K562 (cell line): ENCODE data around the gene DNAAF8. TPM values are rescaled to one million over a fixed set of nuclear protein-coding genes. Genes with fewer than 3 reads are reported as not detected.

Source experiments
- ATAC-seq: fragments of 200-7000 bp; cut with Tn5 transposase; 3 replicates; pipeline ENCODE4 v1.9.1; 2020; ENCODE audit warnings: moderate library complexity
- BruUV-seq: library from RNA; stranded (reverse); fragments of 400-500 nt; replicated peaks from 2 replicates; lab custom pipeline; 2021; lab: Mats Ljungman, UMichigan
- CTCF ChIA-PET: fragments of 300-600 bp; formaldehyde crosslinking; extraction: SDS; loops from one replicate; lab custom pipeline; 2021; ENCODE audit warnings: low intra/inter-chr PET ratio; lab: Yijun Ruan, JAX
- POLR2A ChIA-PET: fragments of 300-600, 350-650 bp; sonication (Branson Sonifier 250); formaldehyde crosslinking; extraction: SDS; loops from one replicate; lab custom pipeline; 2021; ENCODE audit warnings: antibody characterized with exemption, inconsistent platforms; lab: Yijun Ruan, JAX
- DNase-seq, 4 experiments: peaks; one replicate each; pipeline versions ENCODE4 v3.0.0 to v3.0.0-alpha.2; 2011 to 2018; ENCODE audit warnings: low spot score in 3 of 4, mixed read lengths in 3 of 4; ENCODE audit errors: extremely low read depth in 1 of 4
- FAIRE-seq: peaks from 2 replicates; lab custom pipeline; 2011; peaks lifted over from hg19 to GRCh38; lab: Jason Lieb, UNC
- H2AFZ ChIP-seq: 2 replicates; pipeline ENCODE4 v1.6.0; 2011; ENCODE audit warnings: low read depth, low read length, control low read depth, inconsistent platforms
- H3K27ac ChIP-seq: fragments of 200-600 bp; 3 replicates; pipeline ENCODE4 v1.8.0; 2011; ENCODE audit warnings: low read depth, mild to moderate bottlenecking, control low read depth, inconsistent platforms, low read length, moderate library complexity, mixed read lengths; ENCODE audit errors: extremely low read depth
- H3K27me3 ChIP-seq, 2 experiments: fragments of 300-600 bp in 1 of 2; 2 replicates in 1 of 2; 3 replicates in 1 of 2; pipeline versions ENCODE4 v1.6.0 to v1.8.0; 2011; ENCODE audit warnings: inconsistent platforms in 2 of 2, low read length in 2 of 2, mild to moderate bottlenecking in 1 of 2, mixed read lengths in 1 of 2, moderate library complexity in 1 of 2; ENCODE audit not compliant: control insufficient read depth in 2 of 2, insufficient read depth in 2 of 2
- H3K36me3 ChIP-seq: fragments of 300-600 bp; 3 replicates; pipeline ENCODE4 v1.8.0; 2011; ENCODE audit warnings: mild to moderate bottlenecking, low read length, inconsistent platforms; ENCODE audit not compliant: control insufficient read depth, insufficient read depth
- H3K4me1 ChIP-seq, 2 experiments: fragments of 200-600 bp in 1 of 2; replicated peaks in 1 of 2; 2 replicates in 1 of 2; 3 replicates in 1 of 2; pipeline versions ENCODE4 v1.5.1 to v1.8.0; 2011; ENCODE audit warnings: inconsistent platforms in 2 of 2, low read length in 2 of 2, mild to moderate bottlenecking in 1 of 2, mixed read lengths in 1 of 2, moderate library complexity in 1 of 2; ENCODE audit not compliant: control insufficient read depth in 2 of 2, insufficient read depth in 2 of 2
- H3K4me2 ChIP-seq: 2 replicates; pipeline ENCODE4 v1.6.1; 2011; ENCODE audit warnings: low read length, control low read depth, inconsistent platforms, mixed read lengths; ENCODE audit not compliant: insufficient read depth
- H3K4me3 ChIP-seq: fragments of 200-600 bp; sonication (generic), shearing (Covaris generic); 2 replicates; pipeline ENCODE4 v1.5.1; 2016; ENCODE audit warnings: control low read depth, inconsistent platforms
- H3K79me2 ChIP-seq: fragments of 200-600 bp; 3 replicates; pipeline ENCODE4 v1.8.0; 2011; ENCODE audit warnings: low read length, inconsistent platforms; ENCODE audit not compliant: control insufficient read depth, insufficient read depth
- H3K9ac ChIP-seq, 2 experiments: 2 replicates each; pipeline versions ENCODE4 v1.6.0 to v1.6.1; 2011; ENCODE audit warnings: low read depth in 2 of 2, low read length in 2 of 2, control low read depth in 1 of 2, inconsistent platforms in 1 of 2, mild to moderate bottlenecking in 1 of 2, mixed read lengths in 1 of 2; ENCODE audit not compliant: insufficient read depth in 1 of 2
- H3K9me1 ChIP-seq: one replicate; pipeline ENCODE4 v1.6.0; 2011; ENCODE audit warnings: inconsistent platforms, mild to moderate bottlenecking, low read length, moderate library complexity; ENCODE audit not compliant: control insufficient read depth, insufficient read depth
- H3K9me3 ChIP-seq: replicated peaks from 2 replicates; pipeline ENCODE4 v1.5.1; 2011; ENCODE audit warnings: low read depth, low read length, inconsistent platforms; ENCODE audit not compliant: control insufficient read depth, insufficient read depth
- H4K20me1 ChIP-seq: replicated peaks from 2 replicates; pipeline ENCODE4 v1.6.1; 2011; ENCODE audit warnings: low read length, inconsistent platforms, mixed read lengths; ENCODE audit not compliant: control insufficient read depth, insufficient read depth
- BHLHE40 ChIP-seq: IDR thresholded peaks from 2 replicates; pipeline ENCODE4 v1.6.1; 2011; ENCODE audit warnings: low read length, improper control_type of control experiment
- POLR2G ChIP-seq: fragments of 200-400 bp; formaldehyde crosslinking; IDR thresholded peaks from 2 replicates; pipeline ENCODE4 v1.6.1; 2017; ENCODE audit warnings: low read depth, mild to moderate bottlenecking, antibody characterized with exemption, low read length, moderate library complexity
- WGBS: fragments of 100-300 bp; shearing (Covaris generic); methylation state at CpG from one replicate; pipeline ENCODE4 v1.1.6; 2016; ENCODE audit warnings: low coverage, mixed read lengths; ENCODE audit not compliant: insufficient coverage; ENCODE audit errors: missing lambda C conversion rate; 5-methylcytosine and 5-hydroxymethylcytosine counted together
- in situ Hi-C: fragments of 300-500 bp; cut with MboI; formaldehyde crosslinking; loops from 4 replicates; pipeline ENCODE4 v1.15.0; 2018; ENCODE audit warnings: inconsistent platforms, mixed read lengths
- intact Hi-C: fragments of 100-400 bp; cut with micrococcal nuclease; formaldehyde crosslinking; loops from 2 replicates; pipeline ENCODE4 v1.14.2; 2022
- polyA plus RNA-seq, 8 experiments: library from polyadenylated mRNA; depleted of rRNA in 4 of 8; stranded (reverse) in 5 of 8; unstranded in 3 of 8; fragments of >200 nt; fragmentation: Nextera tagmentation in 2 of 8; fragmentation: Illumina TruSeq in 1 of 8; extraction: Ambion mirVana in 2 of 8; extraction: Trizol in 1 of 8; gene quantifications; 2 replicates each; pipeline versions ENCODE4 v1.2.1 to v1.2.3, GENCODE V29; 2011 to 2014; ENCODE audit warnings: inconsistent platforms in 1 of 8, missing spikeins in 1 of 8
- total RNA-seq, 7 experiments: library from RNA; depleted of rRNA in 6 of 7; stranded (reverse); fragments of >200 nt in 6 of 7; fragmentation: Illumina TruSeq in 2 of 7; extraction: Trizol in 2 of 7; gene quantifications; 2 replicates each; pipeline versions ENCODE4 v1.2.1 to v1.2.3, GENCODE V29; 2011 to 2021; ENCODE audit warnings: low replicate concordance in 1 of 7
- TF ChIP-seq, protein P1 (sequence below), 2 experiments: IDR thresholded peaks; 2 replicates each; pipeline ENCODE4 v1.6.1; 2012; ENCODE audit warnings: improper control_type of control experiment in 2 of 2, low read depth in 2 of 2, low read length in 2 of 2, borderline replicate concordance in 1 of 2

Gene DNAAF8
- total and polyA plus RNA-seq, 9 of the 15 experiments (the other 6 are each of a cell fraction or from before 2014, with no cell fraction given): 0.04 to 0.12 (median 0.10) TPM; not detected in 6

DNA sequence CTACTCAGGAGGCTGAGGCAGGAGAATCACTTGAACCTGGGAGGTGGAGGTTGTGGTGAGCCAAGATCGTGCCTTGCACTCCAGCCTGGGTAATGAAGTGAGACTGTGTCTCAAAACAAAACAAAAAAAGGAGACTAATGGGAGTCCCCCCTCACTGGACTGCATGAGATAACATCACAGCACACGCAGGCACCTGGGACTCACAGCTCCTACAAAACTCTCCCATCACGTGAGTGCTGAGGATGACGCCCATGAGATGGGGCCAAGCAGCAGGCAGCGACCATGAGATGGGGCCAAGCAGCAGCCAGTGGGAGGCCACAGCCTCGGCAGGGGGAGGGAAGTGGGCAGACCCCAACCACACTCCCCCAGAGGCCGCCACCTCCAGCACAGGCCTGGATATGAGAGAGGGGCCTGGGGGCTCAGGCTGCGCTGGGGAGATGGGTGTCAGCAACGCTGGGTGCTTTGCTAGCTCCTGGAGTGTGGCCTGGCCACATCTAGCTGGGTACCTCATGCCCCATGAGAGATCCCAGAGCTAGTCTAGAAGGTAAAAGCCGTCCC lies 15.4 kb downstream of the DNAAF8 start:
- DNase-seq: no peak
- no peaks in the 10 kb centered on the region for H4K20me1 ChIP-seq
- ChIA-PET POLR2A (interaction anchor here (1.1 kb wide), 1 partner anchor 11 kb away, joined by 5 read pairs; no protein-coding TSS in a partner anchor), CTCF (no interaction called here)
- BruUV-seq: no TSS peak
- H3K27ac ChIP-seq: no peak overlapping the region
- no peaks in the 10 kb centered on the region for H3K27me3 ChIP-seq
- H3K4me3 ChIP-seq: no peak overlapping the region
- no peak for ATAC-seq
- H2AFZ ChIP-seq: no peak overlapping the region
- H3K4me2 ChIP-seq: no peak overlapping the region
- FAIRE-seq: no peak
- no peaks in the 10 kb centered on the region for H3K79me2 ChIP-seq
- peaks cover 40% of the 10 kb centered on the region for H3K36me3 ChIP-seq
- in situ Hi-C loops (no loop called here), intact Hi-C loops (no loop called here)
- peaks cover 0 to 21% of the 10 kb centered on the region in 2 experiments; a peak in 2 of 5 replicates for H3K4me1 ChIP-seq
- peak; percentile 63 for TF ChIP-seq POLR2G
- TF ChIP-seq BHLHE40: 0 out of 2 replicates have a peak, but pooled peaks have one; percentile 14
- TF ChIP-seq, protein P1, sequence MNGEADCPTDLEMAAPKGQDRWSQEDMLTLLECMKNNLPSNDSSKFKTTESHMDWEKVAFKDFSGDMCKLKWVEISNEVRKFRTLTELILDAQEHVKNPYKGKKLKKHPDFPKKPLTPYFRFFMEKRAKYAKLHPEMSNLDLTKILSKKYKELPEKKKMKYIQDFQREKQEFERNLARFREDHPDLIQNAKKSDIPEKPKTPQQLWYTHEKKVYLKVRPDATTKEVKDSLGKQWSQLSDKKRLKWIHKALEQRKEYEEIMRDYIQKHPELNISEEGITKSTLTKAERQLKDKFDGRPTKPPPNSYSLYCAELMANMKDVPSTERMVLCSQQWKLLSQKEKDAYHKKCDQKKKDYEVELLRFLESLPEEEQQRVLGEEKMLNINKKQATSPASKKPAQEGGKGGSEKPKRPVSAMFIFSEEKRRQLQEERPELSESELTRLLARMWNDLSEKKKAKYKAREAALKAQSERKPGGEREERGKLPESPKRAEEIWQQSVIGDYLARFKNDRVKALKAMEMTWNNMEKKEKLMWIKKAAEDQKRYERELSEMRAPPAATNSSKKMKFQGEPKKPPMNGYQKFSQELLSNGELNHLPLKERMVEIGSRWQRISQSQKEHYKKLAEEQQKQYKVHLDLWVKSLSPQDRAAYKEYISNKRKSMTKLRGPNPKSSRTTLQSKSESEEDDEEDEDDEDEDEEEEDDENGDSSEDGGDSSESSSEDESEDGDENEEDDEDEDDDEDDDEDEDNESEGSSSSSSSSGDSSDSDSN (IDR thresholded peaks at IDR 0.05; ENCODE audit: borderline replicate concordance in 1 of 2, low read depth in 2 of 2, low read length in 2 of 2): no peak
- peaks cover 2% of the 10 kb centered on the region; the same call in 1 of the 2 replicates for H3K9me3 ChIP-seq
- H3K9me1 ChIP-seq: no peaks in the 10 kb centered on the region
- peak overlapping the region in 1 of 2 experiments; percentile 10; a peak in 1 of 4 replicates for H3K9ac ChIP-seq
- WGBS: 60% methylated on average over 10 of the region's 10 CpGs
